ENCODE measurements around the gene AUTS2.

Gene AUTS2

DNA sequence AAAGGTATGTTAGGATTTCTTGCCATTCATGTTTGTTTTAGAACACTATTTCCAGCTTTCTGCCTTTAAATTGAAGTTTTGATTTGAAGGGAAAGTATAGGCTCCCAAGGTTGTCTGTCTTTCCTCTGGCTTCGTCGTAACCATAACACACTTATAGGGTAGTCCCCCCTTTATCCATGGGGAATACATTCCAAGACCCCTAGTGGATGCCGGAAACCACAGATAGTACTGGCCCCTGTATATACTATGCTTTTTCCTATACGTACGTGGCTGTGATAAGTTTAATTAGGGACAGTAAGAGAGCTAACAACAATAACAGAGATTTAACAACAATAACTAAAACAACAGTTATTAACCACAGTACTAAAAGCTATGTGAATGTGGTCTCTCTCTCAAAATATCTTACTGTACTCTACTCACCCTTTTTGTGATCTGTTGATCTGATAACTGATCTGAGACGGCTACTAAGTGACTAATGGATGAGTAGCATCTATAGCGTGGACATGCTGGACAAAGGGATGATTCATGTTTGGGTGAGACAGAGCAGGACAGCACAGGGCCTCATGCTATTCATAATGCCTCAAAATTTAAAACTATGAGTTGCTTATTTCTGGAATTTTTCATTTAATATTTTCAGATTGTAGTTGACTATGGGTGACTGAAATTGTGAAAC is 273.1 kb downstream of the AUTS2 start:
- no peak for DNase-seq

DNA sequence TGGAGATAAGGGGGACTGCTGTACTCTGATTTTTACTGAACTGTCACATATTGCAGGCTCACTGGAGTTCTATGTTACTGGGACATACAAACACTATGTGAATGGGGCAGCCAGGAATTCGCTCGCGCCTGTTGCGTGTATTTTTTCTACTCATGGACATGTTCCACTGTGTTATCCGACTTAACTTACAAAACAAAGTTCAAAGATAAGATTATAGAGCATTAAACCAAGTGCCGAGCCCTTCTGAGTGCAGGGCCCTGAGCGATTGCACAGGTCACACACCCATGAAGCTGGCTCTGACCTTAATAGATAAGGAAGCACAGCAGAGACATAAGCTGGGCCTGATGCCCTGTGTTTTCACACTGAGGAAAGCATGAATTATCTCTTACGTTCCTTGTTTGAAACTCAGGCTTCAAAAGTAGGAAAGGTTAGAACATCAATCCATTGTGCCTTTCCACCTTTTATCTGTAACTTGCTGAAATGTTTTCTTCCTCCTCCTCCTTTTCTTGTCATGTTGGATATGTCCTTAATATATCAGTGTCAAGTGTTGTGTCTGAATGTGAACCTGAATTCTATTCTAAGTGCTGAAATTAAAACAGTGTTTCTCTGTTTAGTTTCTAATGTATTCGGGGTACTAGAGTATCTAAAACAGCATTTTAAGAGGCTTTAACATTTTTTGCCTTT is 273.8 kb downstream of the AUTS2 start:
- DNase-seq: no peak

DNA sequence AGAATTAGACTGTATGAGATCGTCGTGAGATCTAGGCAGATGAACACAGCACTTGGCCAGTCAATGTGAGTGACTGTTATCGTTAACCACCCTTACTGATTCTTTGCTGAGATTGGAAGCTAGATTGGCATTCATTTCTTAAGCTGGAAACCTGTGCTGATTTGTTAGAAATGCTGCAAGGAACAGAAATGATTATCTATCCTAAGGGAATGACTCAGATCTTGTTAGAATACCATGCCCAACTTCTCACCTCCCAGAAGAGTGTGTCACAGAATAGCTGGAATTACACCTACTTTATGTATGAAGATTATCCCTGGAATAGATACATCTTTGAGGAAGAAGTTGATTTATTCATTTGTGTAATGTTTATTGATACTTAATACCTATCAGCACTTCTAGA is 275.2 kb downstream of the AUTS2 start:
- no peak for DNase-seq

DNA sequence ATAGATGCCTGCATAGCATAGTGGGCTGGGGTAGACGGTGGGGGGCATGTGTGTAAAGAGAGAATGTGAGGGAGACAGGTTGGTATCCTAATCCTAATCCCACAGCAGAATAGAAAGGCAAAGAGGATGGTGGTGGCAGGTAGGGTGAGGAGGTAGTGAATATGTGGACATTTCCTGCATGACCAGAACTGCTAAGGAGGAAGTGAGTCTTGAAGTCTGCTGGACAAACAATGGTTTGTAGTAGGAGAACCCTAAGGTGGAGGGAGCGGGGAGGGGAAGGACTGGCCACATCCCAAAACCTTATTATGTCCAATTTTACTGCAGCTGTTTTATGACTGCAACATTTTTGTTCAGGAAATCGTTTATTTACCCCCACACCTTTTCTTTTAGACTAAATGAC is 279.7 kb downstream of the AUTS2 start:
- DNase-seq: no peak

DNA sequence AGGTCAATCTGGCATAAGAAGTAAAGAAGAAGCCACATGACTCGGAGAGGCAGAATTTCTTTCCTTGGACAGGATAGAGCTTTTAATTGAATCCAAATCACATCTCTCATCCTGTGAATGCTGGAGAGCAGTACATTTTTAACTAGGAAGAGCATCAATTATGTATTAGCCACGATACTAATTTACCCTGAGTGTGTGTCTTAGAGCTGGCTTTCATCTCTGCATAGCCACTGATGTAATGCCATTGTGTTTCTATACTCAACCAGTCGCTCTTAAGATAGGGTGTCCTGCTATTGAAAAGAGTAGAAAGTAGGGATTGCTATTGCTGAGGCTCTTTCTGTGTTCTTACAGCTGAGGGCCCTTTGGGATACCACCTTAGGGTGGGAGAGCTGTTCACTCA is 280.3 kb downstream of the AUTS2 start:
- no peak for DNase-seq

DNA sequence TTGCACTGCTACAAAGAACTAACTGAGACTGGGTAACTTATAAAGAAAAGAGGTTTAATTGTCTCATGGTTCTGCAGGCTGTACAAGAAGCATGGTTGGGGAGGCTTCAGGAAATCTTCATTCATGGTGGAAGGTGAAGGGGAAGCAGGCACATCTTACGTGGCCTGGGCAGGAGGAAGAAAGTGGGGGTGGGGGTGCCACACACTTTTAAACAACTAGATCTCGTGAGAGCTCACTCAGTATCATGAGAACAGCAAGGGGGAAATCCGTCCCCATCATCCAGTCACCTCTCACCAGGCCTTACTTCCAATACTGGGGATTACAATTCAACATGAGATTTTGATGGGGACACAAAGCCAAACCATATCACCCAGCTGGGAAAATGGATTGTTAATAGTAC is 281.7 kb downstream of the AUTS2 start:
- DNase-seq: no peak

DNA sequence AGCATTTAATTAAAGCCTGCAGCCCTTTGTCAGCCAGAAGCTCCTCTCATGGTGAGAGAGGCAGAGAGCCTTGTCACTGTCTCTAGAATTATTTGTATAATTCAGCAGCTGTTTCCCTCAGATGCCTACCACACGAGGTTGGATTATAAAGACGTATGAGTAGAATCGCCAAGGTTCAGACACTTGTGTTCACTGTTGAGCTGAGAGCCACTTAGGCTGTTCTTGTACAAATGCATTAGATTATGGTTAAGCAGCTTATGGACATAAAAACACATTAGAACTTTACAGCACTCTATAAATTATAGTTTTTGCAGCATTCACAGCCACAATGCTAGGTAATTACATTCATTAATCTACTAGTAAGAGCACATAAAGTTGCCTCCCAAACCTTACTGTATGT is 282.6 kb downstream of the AUTS2 start:
- no peak for DNase-seq

DNA sequence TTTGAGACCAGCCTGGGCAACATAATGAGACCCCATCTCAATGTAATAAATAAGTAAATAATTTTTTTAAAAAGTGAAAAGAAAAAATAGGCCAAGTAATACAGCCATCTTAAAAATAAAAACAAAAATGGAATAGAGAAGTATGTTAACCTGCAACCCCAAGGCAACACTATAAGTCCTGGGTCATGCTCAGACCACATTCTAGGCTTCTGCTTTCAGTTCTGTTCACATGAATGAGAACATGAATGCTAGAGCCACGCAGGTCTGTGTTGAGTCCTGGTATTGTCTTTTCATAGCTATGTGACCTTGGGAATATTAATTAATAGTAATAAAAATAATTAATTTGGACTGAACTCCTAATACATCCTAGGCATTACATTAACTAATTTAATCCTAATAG is 284.0 kb downstream of the AUTS2 start:
- no peak for DNase-seq

DNA sequence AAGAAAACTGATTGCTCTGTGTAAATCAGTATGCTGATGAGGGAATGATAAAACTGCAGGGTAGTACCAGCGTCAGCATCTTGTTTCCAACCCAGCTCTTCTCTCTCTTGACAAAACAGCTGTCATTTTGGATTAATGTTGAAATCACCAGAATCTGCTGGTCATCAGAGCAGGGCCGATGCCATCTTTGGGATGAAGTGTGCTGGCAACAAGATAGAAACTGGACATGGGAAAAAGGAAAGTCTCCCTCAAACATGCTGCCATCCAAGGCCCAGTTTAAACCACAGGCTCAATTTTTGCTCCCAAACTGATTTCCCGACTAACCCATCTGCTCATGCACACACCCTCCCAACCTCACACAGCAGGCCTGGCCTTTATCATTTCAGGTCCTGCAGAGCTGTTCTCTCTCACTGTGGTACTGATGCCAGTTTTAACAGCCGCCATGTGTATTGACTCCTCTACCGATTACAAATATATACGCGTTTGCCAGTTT is 285.2 kb downstream of the AUTS2 start:
- no peak for DNase-seq

DNA sequence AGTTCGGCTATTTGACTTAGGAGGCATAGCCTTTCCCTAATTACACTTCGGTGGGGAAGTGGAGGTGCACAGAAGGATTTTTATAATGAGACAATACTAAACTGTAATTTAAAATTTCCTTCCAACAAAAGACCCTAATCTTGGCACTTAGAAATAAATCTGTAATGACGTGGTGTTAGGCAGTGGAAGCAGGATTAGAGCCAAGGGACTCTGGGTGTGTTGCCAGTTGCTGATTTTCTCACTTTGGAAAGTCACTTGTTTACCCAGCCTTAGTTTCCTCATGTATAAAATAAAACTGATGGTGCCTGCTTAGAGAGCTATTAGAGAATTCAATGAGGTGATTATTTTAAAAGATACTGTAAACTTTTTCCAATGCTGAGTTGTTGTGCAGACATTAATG is 287.2 kb downstream of the AUTS2 start:
- DNase-seq: no peak

DNA sequence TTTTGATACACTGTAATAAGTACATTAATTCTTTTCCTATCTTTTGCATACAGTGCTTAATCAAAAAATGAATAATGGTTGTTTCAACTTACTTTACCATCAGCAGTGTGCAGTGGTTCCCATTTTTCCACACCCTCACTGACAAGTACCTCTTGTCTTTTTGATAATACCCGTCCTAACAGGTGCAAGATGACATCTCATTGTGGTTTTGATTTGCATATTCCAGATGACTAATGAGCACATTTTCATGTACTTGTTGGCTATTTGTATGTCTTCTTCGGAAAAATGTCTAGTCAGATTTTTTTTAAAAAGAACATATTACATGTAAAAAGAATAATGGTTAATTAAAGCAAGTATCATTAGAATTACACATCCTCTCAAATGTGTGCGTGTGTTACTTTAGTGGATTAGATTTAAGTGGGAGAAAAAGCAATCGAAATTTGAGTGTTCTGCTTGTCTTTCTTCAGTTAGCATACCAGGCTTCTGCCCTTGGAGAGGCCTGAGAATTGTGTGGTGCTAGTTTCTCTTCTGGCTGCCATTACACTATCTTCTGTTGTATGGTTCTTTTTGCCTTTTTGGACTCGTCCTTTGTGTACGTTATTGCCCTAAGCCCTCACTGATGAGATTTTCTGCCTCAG is 291.2 kb downstream of the AUTS2 start:
- no peak for DNase-seq

DNA sequence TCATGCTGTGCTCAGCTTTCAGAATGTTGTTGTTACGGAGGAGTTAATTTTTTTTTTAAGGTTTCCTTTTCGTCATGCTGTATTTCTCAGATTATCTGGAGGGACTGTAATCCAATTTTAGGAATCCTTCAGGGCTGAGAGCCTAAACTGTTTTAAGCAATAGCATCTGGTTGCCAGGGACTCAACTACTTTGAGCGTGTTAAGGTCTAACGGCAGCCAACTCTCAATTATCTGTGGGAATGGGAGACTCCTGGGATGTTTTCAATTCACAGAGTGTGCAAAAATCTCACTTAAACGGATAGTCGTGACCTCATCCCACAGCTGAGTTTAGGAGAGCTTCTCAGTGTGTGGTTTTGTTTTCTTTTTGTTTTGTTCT is 291.7 kb downstream of the AUTS2 start:
- DNase-seq: no peak

DNA sequence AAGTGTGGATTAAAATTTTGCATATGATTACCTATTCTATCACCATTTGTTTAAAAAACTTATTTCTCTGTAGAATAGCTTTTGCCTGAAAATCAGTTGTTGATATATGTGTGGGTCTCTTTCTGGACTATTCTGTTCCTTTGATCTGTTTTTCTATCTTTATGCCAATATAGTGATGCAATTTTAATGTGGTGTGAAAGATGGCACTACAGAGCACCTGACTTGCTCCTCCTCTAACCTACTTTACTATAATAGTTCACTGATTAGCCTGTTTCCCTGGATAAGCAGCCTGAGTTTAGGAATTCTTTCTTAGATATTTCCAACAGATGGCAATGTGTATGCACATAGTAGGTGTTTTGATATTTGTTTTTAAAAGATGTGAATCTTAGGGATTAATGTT is 294.5 kb downstream of the AUTS2 start:
- DNase-seq: peak; percentile 8

DNA sequence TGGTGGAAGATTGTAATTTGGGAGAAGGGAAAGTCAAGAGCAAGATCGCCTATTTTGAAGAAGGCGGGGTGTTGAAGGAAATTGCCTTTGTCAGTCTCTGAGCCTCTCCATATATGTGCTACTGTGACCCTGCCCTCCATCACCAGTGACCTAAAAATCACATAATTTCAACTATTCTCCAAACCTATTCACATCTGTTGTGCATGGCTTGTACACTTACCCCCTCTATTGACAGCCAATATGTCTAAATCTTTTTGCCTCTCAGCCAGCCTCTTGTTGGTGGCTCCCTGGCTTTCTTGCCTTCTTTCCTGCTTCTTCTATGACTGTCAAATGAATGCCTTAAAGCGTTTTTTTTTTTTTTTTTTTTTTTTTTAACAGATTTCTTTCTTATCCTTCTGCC is 295.6 kb downstream of the AUTS2 start:
- DNase-seq: peak; percentile 48

DNA sequence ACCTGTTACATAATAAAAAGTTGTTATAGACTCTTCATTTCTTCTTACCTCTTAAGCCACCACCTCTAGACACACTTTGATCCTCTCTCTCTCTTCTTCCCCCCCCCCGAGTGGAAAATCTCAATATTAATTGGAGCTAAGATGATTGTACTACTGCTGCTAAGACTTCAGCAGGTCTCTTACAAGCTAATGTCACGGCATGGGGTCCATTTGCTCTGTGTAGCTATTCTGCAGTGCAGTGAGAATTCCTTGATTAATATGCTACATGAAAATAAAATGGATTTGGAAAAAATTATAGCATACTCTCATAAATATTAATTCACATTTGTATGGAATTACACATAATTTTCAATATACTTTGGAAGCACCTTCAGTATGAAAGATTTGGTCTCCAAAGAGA is 297.2 kb downstream of the AUTS2 start:
- DNase-seq: no peak

DNA sequence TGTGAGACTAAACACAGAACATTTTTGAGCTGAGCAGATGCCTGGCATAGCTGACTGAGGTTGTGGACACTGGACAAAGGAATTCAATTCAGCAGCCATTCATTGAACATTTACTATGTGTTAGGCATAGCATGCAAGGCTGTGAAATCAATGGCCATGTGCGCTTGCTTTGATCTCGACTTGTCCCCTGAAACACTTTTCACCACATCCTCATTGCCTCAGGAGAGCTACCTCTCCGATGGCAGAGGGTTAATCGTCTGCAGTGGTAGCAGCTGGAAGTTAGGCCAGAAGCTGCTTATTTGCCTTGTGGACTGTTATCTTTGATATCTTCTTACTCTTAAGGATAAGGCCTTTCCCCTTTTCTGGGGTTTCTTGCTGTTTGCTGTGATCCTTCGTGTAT is 297.8 kb downstream of the AUTS2 start:
- DNase-seq: no peak

DNA sequence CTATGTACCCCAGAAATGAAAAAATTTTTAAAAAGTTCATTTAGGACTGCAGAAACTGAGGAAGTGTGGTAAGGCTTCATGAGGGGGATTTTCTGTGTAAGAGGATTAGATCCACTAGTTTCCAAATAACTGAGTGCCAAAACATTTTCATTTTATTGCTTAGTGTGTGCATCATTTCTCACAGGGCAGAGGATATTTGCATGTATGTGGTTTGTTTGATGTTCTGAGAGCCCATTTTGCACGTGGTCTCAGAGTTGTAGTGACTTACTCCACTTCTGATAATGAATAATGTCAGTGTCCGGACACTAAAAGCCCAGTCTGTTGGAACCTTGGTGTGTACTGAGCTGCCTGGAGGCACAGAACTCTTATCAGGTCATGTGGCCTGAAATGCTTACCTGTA is 299.9 kb downstream of the AUTS2 start:
- DNase-seq: no peak

DNA sequence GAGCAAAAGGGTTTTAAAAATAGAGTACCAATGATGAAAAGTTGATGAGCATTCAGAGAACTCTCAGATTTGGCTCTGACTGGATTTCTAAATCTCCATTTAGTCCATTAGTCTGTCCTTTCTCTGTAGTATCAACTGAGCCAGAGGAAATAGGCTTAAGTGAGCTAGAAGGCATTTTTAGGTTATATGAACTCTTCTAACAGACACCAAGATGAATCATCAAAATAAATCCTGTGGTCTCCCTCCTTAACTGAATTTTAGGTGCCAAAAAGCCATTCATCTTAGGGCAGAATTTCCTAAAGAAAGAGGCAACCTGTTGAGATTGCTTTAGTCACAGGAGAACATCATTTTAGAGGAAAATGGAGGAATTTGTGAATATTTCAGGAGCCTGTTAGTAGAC is 305.1 kb downstream of the AUTS2 start:
- no peak for DNase-seq

DNA sequence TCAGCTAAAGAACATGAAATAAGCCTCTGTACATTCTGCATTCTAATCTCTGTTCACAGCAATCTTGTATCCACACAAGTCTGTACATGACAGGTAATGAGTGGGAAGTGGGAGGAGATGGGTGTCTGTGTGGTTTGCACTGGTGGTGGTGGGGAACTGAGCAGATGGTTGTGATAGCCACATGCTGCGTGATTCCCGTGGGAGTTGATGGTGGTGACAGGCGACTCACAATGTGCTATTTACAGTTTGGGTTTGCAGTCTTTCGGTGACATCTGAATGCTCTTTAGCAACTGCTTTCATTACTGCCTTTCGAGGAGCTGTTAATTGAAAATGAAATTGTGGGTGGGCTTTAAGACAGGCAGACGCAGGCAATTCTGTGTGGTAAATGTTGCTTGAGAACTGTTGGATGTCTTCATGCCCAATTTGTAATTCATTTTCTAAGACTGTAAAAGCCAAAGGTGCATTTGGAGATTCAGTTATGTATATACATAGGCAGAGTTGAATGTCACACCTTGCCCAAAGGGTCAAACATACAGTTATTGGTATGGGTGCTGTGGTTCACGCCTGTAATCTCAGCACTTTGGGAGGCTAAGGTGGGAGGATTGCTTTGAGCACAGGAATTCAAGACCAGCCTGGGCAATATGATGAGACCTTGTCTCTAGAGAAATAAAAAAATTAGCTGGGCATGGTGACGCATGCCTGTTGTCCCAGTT is 308.2 kb downstream of the AUTS2 start:
- DNase-seq: no peak

DNA sequence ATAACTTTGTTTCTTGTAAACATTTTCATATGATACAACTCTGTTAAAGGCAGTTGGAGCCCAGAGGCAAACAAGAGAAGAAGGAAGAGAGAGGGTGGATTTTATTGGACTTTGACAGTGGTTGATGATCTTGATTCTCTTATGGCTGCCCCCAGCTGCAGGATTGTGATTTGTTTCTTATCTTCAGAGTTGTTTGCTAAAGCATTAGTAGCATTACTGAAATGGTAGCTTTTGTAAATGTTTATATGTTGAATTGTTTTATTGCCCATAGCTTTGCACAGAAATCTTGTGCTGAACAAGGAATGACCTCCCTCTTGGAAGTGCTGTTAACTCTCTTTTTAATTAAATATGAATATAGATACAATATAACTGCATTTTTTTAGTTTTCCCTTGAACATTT is 309.4 kb downstream of the AUTS2 start:
- DNase-seq: no peak

DNA sequence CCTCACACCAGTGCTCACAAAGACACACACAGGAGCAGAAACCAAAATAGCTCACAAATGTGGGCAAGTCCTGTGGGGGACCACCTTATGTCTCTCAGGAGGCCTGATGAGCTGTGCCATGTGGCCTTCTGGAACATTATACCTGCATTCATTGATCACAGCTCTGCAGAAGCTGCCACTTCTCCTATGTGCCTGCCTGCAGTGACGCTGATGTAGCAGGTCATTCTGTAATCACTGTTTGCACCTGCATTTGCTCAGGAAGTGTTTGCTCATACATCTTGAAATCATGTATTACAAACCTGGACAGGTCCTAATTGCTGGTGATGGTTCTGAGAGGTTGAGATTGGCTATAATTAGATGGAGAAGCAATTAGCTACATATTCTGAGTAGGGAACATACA is 310.2 kb downstream of the AUTS2 start:
- DNase-seq: peak; percentile 54

DNA sequence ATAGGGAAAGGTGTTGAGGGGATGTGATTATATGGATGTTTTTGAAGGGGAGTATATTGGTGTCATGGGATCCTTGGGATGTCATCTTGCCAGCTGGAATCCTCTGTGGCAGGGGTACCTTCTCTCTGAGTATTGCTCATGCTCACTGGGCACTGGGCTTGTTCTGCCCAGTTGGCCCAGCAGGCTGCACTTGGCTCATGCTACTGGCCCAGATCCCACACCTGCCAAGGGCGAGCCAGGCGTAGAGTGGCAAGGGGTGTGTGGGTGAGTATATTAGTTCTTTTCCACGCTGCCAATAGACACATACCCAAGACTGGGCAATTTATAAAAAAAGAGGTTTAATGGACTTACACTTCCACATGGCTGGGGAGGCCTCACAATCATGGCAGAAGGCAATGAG is 311.9 kb downstream of the AUTS2 start:
- no peak for DNase-seq

DNA sequence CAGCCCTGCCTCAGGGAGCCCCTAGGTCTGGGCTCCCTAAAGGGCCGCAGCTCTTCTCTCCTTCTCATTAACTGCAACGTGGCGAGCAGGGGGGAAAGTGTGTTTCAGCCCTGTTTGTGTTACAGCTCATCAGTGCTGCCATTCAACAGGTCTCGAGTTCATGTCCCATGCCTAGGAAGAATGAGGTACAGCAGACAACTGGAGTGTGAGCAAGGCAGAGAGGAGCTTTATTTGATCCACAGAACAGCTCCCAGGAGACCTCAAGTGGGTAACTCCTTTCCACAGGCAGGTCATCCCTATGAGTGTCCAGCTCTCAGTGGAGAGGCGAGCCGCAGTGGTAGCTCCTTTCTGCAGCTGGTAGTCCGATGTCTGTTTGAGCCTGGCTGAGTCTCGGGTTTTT is 313.1 kb downstream of the AUTS2 start:
- DNase-seq: peak; percentile 26

DNA sequence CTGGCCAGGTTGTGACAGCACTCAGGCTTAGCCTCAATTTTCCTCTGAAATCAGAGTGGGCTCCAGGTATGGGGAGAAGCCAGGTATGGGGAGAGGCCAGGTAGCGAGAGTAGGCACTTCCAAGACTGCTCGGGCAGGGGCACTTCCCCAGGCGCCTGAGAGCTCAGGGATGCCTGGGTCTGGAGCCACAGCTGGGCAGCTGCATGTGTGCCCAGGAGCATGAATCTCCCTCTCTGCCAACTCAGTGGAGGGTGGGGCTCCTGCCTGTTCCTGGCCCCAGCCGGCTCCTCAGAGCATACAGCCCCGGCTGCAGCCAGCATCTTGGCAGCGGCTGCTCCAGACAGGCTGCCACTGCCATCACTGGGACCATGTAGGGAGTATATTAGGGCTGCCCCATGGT is 313.9 kb downstream of the AUTS2 start:
- DNase-seq: no peak
